Astrocyte (in vitro differentiated cells and primary cell): Measurements from ENCODE around the gene TENM3.

ENCODE experiments used
- EZH2 ChIP-seq: IDR thresholded peaks from 2 replicates; pipeline ENCODE4 v1.6.1; 2012; ENCODE audit warnings: mild to moderate bottlenecking, low read length, inconsistent platforms; ENCODE audit not compliant: insufficient read depth
- TF ChIP-seq, protein P1 (sequence below): IDR thresholded peaks from 2 replicates; pipeline ENCODE4 v1.5.1; 2011; ENCODE audit warnings: low read depth, mild to moderate bottlenecking, inconsistent platforms, low read length, moderate library complexity; ENCODE audit not compliant: insufficient read depth

DNA sequence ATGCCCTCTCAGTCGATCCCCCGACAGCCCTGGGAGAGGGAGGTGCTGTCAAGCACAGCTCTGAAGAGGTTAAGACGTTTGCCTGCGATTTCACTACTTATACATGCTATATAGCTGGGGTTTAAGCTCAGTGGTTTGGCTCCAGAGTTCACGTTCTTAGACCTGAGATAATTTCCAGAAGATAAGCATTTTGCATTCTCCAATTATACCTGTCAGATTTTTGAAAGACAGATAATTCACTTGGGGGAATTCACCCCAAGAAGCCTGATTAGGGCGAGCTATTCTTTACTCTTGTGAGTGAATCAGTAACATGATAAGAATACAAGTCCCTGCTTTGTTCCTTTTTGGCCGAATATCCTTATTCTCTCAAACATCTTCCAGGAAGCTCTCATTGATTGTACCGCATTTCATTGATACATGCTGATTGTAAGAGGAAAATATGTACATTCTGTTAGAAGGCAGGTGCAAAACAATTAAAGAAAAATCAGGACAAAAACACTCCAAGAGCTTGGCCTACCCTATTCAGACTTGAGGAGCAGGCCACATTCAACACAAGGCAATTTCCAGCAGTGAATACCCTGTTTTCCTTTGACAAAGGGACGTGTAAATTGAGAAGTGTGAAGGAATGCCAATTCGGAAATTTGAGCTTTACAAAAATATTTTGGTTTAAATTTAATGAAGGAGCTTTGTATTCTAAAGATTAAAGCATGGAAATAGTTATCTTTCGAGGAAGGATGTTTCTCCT lies 30.2 kb downstream of the TENM3 start:
- no peak for TF ChIP-seq EZH2
- TF ChIP-seq, protein P1, sequence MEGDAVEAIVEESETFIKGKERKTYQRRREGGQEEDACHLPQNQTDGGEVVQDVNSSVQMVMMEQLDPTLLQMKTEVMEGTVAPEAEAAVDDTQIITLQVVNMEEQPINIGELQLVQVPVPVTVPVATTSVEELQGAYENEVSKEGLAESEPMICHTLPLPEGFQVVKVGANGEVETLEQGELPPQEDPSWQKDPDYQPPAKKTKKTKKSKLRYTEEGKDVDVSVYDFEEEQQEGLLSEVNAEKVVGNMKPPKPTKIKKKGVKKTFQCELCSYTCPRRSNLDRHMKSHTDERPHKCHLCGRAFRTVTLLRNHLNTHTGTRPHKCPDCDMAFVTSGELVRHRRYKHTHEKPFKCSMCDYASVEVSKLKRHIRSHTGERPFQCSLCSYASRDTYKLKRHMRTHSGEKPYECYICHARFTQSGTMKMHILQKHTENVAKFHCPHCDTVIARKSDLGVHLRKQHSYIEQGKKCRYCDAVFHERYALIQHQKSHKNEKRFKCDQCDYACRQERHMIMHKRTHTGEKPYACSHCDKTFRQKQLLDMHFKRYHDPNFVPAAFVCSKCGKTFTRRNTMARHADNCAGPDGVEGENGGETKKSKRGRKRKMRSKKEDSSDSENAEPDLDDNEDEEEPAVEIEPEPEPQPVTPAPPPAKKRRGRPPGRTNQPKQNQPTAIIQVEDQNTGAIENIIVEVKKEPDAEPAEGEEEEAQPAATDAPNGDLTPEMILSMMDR = no peak
